HEK293T (cell line): Measurements from ENCODE around the gene BICDL1.

Experiments
- ARNT ChIP-seq: fragments of 450-650 bp; IDR thresholded peaks from 2 replicates; pipeline ENCODE4 v1.6.1; 2017; ENCODE audit warnings: mild to moderate bottlenecking
- BHLHE40 ChIP-seq: fragments of 450-650 bp; IDR thresholded peaks from 2 replicates; pipeline ENCODE4 v1.6.1; 2016; ENCODE audit warnings: mild to moderate bottlenecking, moderate library complexity, borderline replicate concordance
- CTBP1 ChIP-seq: fragments of 450-650 bp; IDR thresholded peaks from 2 replicates; pipeline ENCODE4 v1.6.1; 2016; ENCODE audit warnings: borderline replicate concordance
- ELF4 ChIP-seq: fragments of 450-650 bp; IDR thresholded peaks from 2 replicates; pipeline ENCODE4 v1.6.1; 2017; ENCODE audit warnings: antibody characterized with exemption
- FOXA1 ChIP-seq: fragments of 450-650 bp; IDR thresholded peaks from 2 replicates; pipeline ENCODE4 v1.6.1; 2016; ENCODE audit warnings: mild to moderate bottlenecking
- FOXM1 ChIP-seq: fragments of 450-650 bp; IDR thresholded peaks from 2 replicates; pipeline ENCODE4 v1.6.1; 2017; ENCODE audit warnings: mild to moderate bottlenecking, borderline replicate concordance
- HDGF ChIP-seq: fragments of 450-650 bp; IDR thresholded peaks from 2 replicates; pipeline ENCODE4 v1.6.1; 2017; ENCODE audit warnings: antibody characterized with exemption, borderline replicate concordance
- L3MBTL2 ChIP-seq: fragments of 450-650 bp; conservative IDR thresholded peaks from 2 replicates; pipeline ENCODE4 v1.6.1; 2016; ENCODE audit warnings: mild to moderate bottlenecking
- LEF1 ChIP-seq: fragments of 450-650 bp; IDR thresholded peaks from 2 replicates; pipeline ENCODE4 v1.6.1; 2017; ENCODE audit warnings: mild to moderate bottlenecking, borderline replicate concordance
- NFRKB ChIP-seq: fragments of 450-650 bp; IDR thresholded peaks from 2 replicates; pipeline ENCODE4 v1.6.1; 2016; ENCODE audit warnings: mild to moderate bottlenecking, moderate library complexity
- SP1 ChIP-seq: fragments of 450-650 bp; IDR thresholded peaks from 2 replicates; pipeline ENCODE4 v1.6.1; 2017
- SUZ12 ChIP-seq: fragments of 450-650 bp; IDR thresholded peaks from 2 replicates; pipeline ENCODE4 v1.6.1; 2016; ENCODE audit warnings: mild to moderate bottlenecking
- TARDBP ChIP-seq: fragments of 450-650 bp; IDR thresholded peaks from 2 replicates; pipeline ENCODE4 v1.6.1; 2016
- ZNF384 ChIP-seq: fragments of 450-650 bp; IDR thresholded peaks from 2 replicates; pipeline ENCODE4 v1.6.1; 2016

DNA sequence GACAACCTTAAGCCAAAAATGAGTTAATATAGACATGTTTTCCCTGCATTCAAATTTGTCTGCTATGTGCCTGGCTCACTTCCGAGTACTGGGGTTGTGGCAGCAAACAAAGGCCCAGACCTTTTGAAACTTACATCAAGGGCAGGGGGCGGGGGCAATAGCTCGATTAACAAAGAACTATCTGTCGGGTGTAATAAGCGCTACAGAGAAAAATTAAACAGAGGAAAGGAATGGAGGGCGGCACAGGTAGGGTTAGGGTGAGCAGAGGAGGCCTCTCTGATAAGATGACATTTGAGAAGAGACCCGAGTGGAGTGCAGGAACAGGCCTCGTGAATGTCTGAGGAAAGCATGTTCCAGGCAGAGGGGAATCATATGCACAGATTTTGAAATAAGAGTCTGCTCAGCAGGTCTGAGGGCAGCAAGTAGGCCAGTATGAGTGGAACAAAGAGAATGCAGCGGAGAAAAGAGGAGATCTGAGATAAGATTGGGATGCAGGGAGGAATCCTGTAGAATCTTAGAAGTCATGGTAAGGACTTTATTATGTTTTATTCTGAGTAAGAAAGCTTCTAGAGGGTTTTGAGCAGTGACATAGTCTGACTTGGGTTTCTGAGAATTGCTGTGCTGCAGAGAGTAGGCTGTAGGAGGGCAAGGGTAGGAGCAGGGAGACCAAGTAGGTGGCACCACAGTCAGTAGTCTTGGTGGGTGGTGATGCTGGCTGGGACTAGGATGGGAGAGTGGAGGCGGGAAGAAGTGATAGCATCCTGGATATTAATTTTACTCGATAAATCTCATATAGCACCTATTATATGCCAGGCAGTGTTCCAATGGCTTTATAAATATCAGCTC is 52.6 kb downstream of the BICDL1 start:
- TF ChIP-seq BHLHE40 (no peak), SUZ12 (no peak), SP1 (no peak), FOXM1 (no peak), HDGF (no peak), CTBP1 (no peak), ELF4 (no peak), ARNT (no peak), ZNF384 (no peak), FOXA1 (no peak), L3MBTL2 (no peak), LEF1 (no peak), TARDBP (no peak), NFRKB (no peak)
